ENCODE results near the gene MIEF1.

Gene MIEF1

GRCh38 chr22:39502109-39502788 lies at the start of gene MIEF1:
Gene MIEF1, plus strand, starts transcription at chr22:39502290. Its CDS starts 9,005 bp downstream, at chr22:39511295.
- peak; percentile 88 for DNase-seq

GRCh38 chr22:39452740-39453040 lies 49.4 kb upstream of the MIEF1 start:
- no peak for DNase-seq

GRCh38 chr22:39453765-39454378 lies 48.2 kb upstream of the MIEF1 start:
- no peak for DNase-seq

- DNase-seq: no peak
Measured at GRCh38 chr22:39454385-39454871, 47.7 kb upstream of the MIEF1 start.

DNA sequence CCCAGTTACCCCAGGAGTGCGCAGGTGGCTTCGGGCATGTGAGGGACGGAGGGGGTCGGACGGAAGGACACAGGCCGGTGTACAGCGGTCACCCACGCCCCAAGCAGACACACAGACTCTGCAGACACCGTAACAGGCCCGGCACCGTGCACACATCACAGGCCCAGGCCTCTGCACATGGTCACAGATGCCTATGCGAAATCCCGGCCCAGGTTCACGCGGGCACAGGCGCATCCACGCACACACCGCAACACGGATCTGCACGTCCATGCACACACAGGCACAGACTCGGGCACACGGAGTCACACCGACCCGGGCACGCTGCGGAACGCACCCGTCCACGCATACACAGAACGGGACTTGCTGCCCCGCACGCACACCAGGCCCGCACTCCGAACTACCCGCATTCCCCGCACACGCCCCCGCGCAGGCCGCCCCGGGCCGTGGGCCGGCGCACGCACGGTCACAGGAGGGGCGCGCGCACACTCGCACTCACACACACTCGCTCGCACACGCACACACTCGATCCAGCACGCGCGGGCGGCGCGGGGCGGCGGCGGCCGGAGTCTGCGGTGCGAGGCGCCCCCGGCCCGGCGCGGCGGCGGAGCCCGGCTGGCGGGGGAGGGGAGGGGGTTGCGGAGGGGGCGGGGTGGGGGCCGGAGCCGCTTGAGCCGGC lies 45.4 kb upstream of the MIEF1 start, which contains the start of gene MGAT3:
TSS of gene MGAT3 (plus strand) at position 491 of the 676 bp plus-strand sequence. CDS start 30,336 bp downstream, outside the sequence.
- no peak for DNase-seq

- no peak for DNase-seq
Measured at GRCh38 chr22:39457198-39457555, 44.9 kb upstream of the MIEF1 start.

- no peak for DNase-seq
Measured at GRCh38 chr22:39457556-39458443, 44.3 kb upstream of the MIEF1 start.

DNA sequence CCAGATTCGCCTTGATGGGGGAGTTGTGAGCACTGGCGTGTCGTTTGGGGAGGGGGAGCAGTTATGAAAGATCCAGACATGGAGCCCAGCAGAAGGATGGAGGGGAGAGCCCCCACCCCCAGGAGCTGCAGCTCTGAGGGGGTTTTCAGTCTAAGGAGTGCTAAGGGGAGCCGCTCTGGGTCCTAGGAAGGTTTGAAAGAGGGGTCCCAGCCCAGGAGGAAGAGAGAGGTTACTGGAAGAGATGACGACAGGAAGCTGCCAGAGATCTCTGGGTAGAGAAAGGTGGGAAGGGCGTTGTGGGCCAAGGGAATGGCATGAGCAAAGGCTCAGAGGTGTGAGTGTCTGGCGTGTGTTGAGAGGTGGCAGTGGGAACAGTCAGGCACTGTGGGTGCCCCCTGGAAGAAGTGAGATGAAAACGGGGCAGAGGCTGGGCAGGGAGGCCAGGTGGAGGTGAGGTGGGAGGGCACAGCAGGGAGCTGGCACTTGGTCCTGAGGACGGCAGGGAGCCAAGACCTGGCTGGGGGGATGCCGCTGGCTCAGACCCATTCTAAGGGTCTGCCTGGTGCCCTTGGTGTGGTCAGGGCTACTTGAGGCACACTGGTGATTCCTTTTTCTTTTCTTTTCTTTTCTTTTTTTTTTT lies 43.5 kb upstream of the MIEF1 start:
- no peak for DNase-seq

- DNase-seq: no peak
Measured at GRCh38 chr22:39459681-39460080, 42.4 kb upstream of the MIEF1 start.

- DNase-seq: no peak
Measured at GRCh38 chr22:39462443-39463221, 39.5 kb upstream of the MIEF1 start.

DNA sequence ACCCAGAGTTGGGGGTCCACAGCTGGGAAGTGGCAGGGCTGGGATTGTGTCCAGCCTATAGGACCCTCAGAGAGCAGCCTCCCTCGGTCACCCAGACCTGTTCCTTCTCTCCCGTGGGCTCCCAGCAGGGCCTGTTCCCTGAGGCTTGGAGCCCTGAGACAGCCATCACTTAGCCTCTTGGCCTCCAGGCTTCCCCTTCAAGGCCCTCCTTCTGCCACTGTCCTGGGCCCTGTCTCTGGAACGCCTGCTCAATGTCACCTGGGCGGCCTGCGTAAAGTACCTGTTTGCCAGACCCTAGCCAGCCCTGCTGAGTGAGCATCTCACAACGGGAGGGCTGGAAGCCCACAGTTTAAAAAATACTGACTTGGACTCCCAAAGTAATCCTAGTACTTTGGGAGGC lies 38.8 kb upstream of the MIEF1 start:
- DNase-seq: no peak

GRCh38 chr22:39463931-39464390 lies 38.1 kb upstream of the MIEF1 start:
- DNase-seq: no peak

DNA sequence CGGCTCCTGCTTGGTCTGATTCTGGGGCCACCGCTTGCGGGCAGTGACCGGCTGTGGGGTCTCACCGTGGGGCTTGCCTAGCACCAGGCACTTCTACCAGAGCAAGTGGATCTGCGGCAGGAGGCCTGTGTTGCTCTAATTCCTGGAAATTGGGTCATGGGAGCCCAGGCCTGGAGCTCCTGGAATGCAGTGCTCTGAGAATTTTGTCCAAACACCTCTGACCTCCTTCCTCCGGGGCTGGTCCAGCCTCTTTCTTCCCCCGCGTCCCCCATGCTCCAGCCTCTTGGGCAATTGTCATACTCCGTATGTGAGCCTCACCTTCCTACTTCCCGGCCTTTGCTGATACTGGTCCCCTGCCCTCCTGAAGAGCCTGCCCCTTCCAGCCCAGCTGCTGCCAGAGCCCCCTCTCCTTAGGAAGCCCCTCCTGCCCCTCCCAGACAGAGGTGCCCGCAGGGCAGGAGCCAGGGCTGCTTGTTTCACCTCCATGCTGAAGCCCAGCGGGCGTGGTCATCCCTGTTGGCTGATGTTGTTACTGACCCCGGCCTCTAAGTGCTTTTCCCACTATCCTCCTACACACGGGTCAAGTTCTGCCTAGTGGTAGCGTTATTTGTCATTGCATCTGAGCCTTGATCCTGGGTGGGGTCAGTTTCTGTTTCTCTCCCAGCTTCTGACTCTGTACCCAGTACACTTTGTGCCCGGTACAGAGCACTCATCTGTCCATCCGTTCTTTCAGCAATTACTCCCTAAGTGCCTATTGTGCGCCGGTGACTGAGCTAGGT lies 35.7 kb upstream of the MIEF1 start:
- DNase-seq: no peak

DNA sequence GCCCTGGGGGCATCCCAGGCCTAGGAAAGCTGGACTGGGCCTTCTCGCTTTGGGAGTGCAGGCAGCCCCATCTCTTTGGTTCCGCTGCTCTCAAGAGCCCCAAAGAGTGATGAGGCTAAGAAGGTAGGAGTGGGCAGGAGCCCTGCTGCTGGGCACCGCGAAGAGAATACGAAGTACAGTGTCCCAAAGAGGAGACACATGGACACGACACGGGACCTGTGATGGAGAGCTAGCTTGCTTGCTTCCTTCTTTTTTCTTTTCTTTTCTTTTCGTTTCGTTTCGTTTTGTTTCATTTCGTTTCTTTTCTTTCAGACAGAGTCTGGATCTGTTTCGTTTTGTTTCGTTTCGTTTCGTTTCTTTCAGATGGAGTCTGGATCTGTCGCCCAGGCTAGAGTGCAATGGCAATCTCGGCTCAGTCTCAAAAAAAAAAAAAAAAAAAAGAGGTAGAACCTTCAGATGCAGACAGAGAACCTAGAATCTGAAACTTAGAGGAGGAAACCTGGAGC lies 34.6 kb upstream of the MIEF1 start:
- no peak for DNase-seq

DNA sequence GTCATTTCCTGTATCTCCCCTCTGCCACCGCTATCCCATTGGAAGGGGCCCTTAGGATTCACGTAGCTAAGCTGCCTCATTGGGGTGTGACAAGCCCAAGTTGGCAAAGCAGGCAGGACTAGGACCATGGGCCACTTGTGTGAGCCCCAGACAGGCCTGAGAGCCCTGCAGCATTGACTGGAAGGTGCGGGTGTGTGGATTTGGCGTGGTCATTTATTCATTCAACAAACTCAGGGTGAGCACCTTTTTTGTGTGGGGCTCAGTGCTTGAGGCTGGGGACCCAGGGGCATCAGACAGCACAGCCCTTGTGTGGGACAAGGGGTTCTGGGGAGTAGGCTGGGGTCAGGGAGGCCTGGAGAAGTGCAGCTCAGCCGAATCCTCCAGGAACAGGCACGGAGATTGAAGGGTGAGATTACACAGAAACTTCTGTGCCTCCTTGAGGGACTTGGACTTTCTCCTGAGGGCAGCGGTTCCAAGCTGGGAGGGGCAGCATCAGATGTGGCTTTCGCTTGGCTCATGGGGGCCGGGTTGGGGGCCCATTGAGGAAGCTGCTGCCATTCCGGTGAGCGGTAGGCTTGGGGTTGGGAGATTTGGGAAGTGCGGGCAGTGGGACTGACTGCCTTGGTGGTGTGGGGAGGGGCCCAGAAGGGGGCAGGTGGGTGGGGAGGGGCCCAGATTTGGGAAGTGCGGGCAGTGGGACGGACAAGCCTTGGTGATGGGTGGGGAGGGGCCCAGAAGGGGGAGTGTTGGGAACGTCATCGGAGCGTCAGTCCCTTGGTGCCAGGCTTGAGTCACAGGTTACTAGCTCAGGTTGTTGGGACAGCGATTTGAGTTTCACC lies 33.4 kb upstream of the MIEF1 start:
- no peak for DNase-seq

- DNase-seq: no peak
Measured at GRCh38 chr22:39469326-39469680, 32.8 kb upstream of the MIEF1 start.

GRCh38 chr22:39469681-39470450 lies 32.2 kb upstream of the MIEF1 start:
- no peak for DNase-seq

DNA sequence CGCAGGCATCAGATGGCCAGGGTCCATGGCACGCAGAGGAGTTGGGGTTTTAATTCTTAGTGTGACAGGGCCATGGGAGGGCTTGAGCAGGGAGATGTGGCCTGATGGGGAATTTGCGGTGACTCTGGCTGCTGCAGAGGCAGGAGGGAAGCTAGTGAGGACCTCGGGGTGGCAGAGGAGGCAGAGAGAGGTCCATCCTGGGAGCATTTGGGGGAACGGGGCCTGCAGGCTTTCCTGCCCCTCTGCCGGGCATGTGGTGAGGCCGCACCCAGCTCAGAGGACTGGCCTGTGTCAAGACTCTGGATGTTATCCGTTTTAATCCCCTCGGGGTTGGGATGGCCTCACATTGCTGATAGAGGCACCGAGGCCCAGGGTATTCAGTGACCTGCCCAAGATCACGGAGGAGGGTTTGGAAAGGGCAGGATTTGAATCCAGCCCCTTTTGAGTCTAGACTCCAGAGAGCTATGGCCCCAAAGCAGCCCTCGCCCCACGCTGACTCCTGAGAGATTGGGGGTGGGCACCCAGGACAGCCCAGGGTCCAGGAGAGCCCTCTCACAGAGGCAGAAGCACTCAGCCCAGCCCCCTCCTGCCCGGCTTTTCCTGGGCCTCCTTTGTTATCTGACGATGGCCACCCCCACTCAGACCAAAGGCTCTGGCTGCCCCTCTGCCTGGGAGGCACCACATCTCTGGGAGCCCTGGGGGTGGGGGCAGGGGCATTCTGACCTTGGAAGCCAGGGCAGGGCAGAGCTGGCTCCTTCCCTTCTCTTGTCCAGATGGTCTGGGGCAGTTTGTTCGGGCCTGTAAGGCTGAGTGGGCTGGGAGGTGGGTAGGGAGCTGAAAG lies 31.4 kb upstream of the MIEF1 start:
- DNase-seq: no peak
